ENCODE results near the gene PCTP.

PCTP gene

GRCh38 chr17:55806745-55807495 is 56.1 kb downstream of the PCTP start:
- peak; percentile 37 for DNase-seq (ENCODE audit: low spot score)

- DNase-seq (ENCODE audit: low spot score), result no peak
These were observed 60.7 kb downstream of the PCTP start for GRCh38 chr17:55811536-55811935.

GRCh38 chr17:55812323-55812722 is 61.5 kb downstream of the PCTP start:
- DNase-seq (ENCODE audit: low spot score), result no peak

- no peak for DNase-seq (ENCODE audit: low spot score)
These were observed 63.1 kb downstream of the PCTP start for GRCh38 chr17:55813944-55814343.

- DNase-seq (ENCODE audit: low spot score), result no peak
These were observed 63.5 kb downstream of the PCTP start for GRCh38 chr17:55814377-55814776.

- DNase-seq (ENCODE audit: low spot score), result no peak
These were observed 65.9 kb downstream of the PCTP start for GRCh38 chr17:55816532-55817396.

- DNase-seq (ENCODE audit: low spot score), result no peak
These were observed 66.5 kb downstream of the PCTP start for GRCh38 chr17:55817397-55817709.

GRCh38 chr17:55818026-55818425 is 67.2 kb downstream of the PCTP start:
- no peak for DNase-seq (ENCODE audit: low spot score)

GRCh38 chr17:55818451-55819375 is 67.9 kb downstream of the PCTP start:
- DNase-seq (ENCODE audit: low spot score), result no peak

GRCh38 chr17:55820675-55821074 is 69.8 kb downstream of the PCTP start:
- no peak for DNase-seq (ENCODE audit: low spot score)

GRCh38 chr17:55822028-55822427 is 71.2 kb downstream of the PCTP start:
- DNase-seq (ENCODE audit: low spot score), result no peak

- no peak for DNase-seq (ENCODE audit: low spot score)
These were observed 74.4 kb downstream of the PCTP start for GRCh38 chr17:55825213-55825612.

All from activated CD4-positive, alpha-beta T cell treated with anti-CD3 and anti-CD28 coated beads, Interleukin-2, Interleukin-4, amounts not matched to agents 100 ng/mL and 50 ng/mL, durations not matched to agents 16 hours and 8 hours (primary cell).